ENCODE data around the gene C16orf78. TPM values are rescaled to one million over a fixed set of nuclear protein-coding genes. Genes with fewer than 3 reads are reported as not detected.
"Not testable (repeated sequence)": the region's sequence is repeated elsewhere in the genome, so short reads cannot be mapped to it uniquely, and the experiment has no call there.

The C16orf78 gene
- total RNA-seq, 1 donor from 2014 or later, result not detected

DNA sequence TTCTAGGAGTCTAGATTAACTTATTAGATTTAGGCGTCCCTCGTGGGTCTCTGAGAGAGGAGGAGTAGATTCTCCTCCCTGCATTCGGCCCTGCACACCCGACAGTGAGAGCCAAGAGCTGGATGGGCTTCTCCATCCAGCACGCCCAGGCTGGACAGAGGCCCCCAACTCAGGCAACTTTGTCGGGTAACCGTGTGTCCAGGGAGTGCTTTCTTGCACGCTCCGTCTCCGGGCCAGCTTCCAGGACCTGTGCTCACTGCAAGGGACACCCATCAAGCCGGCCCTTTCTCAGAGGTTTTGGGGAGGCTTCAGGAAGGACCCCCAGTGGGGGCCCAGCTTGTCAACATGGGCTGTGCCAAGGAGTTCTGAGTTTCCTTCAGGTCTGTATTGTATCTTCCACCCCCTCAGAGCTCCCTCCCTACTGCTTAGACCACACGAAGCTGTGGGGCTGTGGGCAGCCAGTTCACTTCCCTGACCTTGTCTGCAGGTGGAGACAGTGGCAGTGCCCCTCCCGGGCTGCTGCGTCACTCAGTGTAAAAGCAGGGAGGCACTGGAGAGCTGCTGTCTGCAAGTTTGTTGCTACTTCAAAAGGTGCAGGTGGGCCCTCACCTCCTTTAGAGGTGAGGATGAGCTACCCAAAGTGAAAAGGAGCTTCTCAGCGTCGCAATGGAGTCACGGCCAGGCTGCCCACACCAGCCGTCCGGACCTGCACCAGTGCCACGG is 24.0 kb upstream of the C16orf78 start:
- no peak for DNase-seq (ENCODE audit: low spot score)

DNA sequence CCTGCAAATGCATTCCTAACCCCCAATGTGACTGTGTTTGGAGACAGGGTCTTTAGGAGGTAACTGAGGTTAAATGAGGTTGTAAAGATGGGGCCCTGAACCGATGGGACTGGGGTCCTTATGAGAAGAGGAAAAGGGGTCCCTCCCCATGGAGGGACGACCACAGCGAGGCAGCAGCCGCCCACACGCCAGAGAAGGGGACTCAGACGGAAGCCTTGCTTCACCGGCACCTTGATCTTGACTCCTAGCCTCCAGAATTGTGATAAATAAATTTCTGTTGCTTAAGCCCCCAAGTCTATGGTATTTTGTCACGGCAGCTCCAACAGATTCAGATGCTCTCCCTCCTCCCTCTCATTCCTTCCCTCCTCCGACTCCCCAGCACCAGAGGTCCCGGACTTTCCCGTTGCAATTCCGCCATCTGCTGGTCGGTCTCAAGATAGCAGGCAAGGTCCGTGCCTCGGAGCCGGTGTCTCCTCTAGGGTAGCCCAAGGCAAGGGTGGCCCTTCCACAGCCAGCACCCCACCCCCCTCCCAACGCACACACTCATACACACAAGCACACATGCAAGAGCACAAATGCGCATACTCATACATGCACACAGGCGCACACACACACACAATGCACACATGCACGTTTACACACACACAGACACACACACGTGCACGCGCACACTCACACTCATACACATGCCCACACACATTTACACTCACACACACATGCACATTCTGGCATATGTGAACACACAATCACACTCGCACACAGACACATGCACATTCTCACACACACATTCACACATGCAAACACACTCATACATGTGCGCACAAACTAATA is 23.1 kb upstream of the C16orf78 start:
- DNase-seq (ENCODE audit: low spot score), result peak; percentile 70

DNA sequence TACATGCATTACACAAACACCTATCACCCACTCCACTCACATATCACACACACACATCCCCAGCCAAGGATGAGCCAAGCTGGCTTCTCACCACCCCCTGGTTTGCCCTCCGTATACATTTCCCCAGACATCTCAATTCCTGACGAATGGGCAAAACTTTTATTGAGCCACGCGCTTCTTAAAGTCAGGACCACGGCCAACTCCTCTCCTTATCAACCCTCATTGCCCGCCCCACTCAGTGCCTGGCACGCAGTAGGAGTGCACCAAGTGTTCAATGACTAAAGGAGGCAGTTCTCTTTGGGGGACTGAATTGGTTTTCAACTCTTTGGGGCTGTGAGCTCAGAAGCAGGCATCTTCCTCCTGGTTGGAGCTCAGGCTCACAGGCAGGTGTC is 22.5 kb upstream of the C16orf78 start:
- DNase-seq (ENCODE audit: low spot score), result no peak

DNA sequence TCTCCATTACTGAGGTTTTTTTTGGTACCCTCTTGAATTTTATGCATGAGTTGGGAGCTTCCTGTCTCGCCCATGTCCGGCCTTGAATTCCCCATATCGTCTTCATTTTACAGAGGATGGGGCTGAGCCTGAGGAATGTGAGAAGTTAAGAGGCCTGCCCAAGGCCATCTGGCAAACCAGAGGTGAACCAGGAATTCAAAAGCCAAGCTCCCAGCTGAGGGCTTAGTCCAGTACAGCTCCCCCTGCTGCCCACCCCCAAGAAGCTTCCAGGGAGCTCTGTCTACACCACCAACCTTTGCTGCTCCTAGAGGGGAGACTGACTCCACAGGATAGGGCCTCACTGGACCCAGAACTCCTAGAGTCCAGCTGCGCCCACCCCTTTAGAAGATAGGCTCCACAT is 20.7 kb upstream of the C16orf78 start:
- DNase-seq (ENCODE audit: low spot score), result no peak

DNA sequence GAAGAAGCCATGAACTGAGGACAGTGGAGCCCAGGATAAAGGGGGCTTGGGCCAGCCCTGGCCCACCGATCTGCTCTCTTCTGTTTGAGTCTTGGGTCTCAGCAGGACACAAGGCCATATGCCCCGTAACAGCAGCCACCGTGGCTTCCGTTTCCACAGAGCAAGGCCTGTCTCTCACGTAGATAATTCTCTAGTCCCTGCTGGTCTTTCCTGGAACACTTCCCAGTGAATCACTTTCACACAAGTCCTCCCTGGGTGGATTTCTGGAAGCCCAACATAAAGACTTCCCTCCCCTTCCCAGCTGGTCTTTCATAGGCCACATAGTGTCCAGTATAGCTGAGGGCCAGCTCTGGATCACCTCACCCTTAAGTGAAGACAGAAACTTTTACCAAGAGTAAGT is 19.9 kb upstream of the C16orf78 start:
- DNase-seq (ENCODE audit: low spot score), result no peak

DNA sequence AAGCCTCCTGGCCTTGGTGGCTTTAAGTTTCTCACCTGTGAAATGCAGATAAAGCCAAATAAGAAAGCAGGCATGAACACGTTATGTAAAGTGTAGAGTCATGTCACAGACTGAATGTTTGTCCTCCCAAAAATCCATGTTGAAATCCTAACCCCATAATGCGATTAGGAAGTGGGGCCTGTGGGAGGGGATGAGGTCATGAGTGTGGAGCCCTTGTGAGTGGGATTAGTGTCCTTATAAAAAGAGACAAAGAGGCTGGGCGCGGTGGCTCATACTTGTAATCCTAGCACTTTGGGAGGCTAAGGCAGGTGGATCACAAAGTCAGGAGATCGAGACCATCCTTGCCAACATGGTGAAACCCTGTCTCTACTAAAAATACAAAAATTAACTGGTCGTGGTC is 19.5 kb upstream of the C16orf78 start:
- no peak for DNase-seq (ENCODE audit: low spot score)

DNA sequence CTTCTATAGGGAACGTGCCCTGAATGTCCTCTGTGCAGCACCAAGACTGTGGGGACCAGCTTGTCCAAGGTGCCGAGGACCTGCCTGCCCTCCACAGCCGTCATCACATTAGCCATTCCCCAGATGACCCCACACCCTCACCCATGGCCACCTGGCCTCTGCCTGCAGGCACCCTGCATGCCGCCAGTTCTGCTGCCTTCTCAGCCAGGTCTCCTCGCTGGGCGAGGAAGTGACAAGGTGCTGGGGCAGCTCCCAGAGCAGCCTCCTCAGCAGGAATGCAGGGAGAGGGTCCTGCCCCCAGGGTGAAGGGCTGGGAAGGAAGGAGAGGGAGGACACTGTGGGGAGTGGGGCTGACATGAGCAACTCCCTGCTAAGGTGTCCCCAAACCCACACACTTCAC is 18.6 kb upstream of the C16orf78 start:
- DNase-seq (ENCODE audit: low spot score), result no peak

DNA sequence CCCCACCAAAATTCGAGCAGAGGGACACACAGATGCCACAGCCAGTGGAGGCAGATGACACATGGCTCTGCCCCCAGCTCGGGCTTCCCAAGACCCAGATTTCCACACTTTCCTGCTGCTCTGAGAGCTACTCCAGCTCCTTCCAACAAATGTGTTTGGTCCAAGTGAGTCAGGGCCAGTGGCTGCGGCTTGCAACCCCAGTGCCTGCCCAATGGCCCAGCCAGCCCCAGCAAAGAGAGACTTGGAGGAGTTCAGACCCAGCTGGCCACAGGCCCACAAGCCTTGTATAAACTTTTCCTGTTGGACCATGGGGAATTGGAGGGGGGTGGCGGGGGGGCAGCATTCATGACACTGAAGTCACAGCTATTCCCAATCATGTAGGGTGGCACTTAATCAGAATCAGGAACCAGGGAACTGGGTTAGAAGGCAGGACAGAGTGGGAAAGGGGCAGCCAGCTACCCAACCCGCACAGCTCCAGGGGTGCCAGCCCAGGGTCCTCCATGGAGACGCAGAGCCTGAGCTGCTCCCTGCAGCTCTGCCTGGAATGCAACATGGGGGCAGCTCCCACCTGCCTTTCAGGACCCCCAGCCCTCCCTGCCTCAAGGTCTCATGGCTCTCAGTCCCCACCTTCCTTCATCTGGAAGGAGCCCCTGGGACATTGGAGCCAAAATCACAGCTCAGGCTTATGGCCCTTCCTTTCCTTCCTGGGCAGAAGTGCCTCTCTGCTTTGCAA is 17.5 kb upstream of the C16orf78 start:
- no peak for DNase-seq (ENCODE audit: low spot score)

DNA sequence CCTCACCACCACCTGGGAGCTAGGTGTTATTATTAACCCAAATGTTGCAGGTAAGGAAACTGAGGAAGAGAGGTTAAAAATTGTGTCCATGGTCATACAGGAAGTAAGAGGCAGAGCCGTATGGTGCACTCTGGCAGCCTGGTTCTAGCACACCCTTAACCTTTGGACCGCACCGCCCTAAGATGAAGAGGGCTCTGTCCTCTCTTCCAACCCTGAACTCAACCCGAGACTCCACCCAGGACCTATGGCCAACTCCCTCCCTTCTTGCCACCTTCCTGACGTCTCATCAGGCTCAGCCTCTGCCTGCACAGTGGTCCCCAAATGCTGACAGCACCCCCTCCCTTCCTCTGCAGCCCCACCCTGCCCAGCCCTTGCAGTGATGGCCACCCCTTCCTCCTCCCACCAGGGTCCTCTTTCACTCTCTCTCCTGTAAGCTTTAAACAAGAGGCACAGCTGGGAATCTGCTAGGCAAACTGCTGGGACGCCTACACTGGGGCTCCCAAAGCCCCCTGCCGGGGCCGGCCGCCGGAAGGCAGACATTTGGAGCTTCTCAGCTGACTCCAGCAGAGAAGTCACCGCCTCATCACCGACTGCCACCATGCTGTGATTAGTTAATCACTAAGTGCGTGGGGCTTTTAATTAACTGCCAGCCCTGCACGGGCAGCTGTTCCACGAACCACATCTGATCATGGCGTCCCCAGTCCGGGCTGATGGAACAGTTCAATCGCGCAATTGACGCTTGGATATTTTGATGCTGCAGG is 16.7 kb upstream of the C16orf78 start:
- no peak for DNase-seq (ENCODE audit: low spot score)

DNA sequence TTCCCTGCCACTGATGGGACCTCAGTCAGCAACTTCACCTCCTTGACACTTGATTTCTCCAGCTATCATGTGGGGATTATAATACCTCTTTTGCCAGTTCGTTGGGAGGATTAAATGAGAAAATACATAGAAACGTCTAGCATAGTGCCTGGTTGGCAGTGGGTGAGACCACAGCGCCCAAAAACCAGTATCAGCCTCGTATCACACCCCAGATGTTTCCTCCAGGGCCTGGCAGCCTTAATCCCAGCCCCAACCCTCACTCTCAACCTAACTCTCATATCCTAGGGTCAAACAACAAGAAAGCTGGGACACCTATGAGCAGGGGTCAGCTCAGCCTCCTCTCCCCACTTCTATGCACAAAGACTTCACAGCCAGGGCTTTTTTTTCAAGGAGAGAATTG is 14.0 kb upstream of the C16orf78 start:
- DNase-seq (ENCODE audit: low spot score), result no peak

DNA sequence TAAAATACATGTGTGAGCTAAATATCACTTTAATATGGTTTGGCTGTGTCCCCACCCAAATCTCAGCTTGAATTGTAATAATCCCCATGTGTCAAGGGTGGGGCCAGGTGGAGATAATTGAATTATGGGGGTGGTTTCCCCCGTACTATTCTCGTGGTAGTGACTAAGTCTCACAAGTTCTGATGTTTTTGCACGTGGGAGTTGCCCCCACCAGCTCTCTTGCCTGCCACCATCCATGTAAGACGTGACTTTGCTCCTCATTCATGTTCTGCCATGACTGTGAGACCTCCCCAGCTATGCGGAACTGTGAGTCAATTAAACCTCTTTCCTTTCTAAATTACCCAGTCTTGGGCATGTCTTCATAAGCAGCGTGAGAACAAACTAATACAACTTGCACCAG is 11.9 kb upstream of the C16orf78 start:
- not testable (repeated sequence) for DNase-seq (ENCODE audit: low spot score)

DNA sequence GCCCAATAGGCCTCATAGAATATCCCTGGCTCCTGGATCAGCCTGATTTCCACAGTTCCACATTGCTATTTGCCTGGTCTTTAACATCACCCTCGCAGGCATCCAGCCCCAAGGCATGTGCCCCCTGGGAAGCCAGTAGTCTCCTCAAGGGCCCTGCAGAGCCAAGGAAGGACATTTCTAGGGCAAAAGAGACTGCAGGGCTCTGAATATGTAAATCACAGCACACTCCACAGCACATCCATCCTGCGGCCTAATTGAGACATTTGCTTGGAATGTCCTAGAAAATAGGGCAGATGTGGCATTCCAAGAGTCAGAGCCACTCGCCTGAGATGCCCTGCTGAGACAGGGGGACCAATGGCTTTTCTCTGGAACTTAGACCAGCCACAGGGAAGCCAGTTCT is 11.4 kb upstream of the C16orf78 start:
- DNase-seq (ENCODE audit: low spot score), result no peak

DNA sequence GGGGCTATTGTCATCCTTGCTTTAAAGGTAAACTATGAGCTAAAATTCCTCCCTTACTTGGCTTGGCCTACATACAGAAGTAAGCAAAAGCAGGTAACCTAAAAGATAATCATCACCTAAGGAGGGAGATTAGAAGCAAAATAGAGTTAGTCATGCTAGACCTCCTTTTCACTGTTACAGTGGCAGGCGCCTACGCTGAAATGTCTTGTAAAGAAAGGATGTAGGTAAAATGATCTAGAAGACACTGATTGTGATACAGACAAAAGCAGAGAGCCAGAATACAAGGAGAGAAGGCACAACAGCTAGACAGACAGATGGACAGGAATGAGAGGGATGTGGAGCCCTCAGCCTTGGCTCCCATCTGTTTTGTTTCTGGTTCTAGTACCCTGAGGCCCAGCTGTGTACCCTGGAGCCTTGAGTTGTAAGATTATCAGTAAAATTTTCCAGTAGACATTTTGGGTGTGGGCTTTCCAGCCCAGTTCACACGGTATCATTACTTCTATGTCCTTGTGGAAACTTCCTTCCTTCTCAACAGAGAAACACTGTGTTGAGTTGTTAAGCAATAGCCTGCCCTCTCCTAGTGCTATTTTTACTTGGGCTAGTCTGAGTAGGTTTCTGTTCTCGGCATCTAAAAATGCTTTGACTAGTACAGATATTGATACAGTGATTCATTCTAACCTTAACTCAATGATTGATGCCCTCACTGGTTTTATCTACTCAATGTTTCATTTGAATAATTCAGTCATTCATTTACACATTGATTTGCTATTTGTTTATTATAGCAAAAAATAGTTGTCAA is 7.7 kb upstream of the C16orf78 start:
- no peak for DNase-seq (ENCODE audit: low spot score)

DNA sequence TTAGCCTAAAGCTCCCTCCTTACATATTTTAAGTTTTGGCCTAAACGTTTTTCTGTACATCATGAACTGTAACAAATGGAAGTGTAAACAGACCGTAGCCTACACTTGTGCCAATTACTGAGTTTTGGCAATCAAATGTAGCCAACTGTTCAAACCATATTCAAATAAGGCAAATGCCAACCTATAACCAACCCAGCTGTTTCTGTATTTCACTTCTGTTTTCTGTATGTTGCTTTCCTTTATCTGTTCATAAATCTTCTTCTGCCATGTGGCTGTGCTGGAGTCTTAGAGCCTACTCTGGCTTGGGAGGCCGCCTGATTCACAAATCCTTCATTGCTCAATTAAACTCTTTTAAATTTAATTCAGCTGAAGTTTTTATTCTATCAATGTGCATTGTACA is 6.9 kb upstream of the C16orf78 start:
- DNase-seq (ENCODE audit: low spot score), result no peak

DNA sequence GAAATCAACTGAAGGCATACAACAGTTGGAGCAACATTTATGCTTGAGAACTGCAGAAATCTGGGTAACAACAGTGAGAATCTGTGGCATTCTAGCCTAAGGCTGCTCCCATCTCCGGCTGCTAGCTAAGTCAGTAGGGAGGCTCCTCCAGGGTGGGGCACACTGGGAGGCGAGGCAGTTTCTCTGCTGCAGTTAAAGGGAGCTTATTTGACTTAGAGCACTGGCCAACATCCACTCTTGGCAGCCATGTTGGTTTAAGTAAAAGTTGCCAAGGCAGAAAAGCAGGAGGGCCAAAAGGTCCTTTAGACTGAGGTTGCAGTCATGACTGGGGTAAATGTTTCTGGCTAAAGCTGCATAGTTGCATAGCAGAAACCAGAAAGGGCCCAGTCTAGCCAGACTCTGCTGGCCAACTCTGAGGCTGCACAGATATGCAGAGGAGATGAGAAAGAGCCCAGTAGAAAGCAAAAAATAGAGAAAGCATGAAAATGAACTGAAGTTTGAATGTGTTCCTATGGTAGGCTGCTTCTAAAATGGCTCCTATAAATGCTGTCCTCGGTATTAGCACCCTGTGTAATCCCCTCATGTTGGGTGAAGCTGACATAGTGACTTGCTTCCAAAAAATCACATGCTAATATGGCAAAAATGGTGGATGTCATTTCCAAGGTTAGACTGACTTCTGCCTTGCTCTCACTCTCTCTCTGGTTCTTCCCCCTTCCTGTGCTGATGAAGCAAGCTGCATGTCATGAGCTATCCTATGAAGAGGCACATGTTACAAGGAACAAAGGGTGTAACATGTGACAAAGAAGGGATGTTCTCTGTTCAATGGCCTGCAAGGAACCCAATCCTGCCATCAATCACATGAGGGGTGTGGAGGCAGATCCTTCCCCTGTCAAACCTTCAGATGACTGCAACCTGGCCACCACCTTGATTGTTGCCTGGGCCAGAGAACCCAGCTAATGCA is 3.7 kb upstream of the C16orf78 start:
- DNase-seq (ENCODE audit: low spot score), result no peak

DNA sequence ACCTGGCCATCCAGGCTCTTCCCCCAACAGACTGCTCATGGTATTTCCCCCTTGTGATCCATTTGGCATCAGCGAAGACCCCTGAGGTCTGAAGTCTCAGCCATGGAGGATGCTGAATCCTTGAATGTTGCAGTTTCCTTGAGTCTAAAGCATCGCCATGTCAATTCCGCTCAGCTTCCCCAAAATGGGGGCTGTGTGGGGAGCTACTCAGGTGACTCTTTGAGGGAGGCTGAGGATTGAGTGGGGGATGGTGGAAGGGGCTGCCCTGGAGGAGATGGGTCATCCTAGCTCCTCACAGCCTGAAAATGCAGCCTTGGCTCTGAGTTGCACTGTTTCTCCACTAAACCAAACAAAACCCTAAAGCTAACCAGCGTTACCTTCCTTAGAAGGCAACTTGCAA is 2.6 kb downstream of the C16orf78 start:
- no peak for DNase-seq (ENCODE audit: low spot score)

DNA sequence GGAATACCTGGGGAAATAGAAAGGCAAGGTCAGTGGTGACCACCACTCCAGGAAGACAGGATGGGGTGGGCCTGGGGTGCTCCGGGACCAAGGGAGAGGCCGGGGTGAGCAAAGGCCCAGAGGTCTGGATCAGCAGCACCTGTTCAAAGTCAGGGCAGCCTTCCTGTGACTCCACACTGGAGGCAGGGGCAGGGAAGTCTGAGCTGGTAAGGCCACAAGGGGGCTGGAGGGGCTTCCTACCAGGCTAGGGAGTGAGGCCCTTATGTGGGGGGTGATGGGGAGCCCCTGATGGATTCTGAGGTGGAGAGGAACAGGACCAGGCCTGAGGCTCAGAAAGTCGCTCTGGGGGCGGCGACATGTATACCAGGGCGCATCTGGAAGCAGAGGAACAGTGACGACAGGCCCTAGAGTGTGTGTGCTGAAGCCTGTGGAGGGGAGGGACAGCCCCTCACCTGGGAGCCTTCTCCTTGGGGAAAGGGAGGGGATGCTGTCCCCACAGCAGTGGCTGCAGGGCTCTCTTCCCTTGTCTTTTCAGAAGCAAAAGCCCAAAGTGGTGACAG is 3.7 kb downstream of the C16orf78 start:
- DNase-seq (ENCODE audit: low spot score), result no peak

DNA sequence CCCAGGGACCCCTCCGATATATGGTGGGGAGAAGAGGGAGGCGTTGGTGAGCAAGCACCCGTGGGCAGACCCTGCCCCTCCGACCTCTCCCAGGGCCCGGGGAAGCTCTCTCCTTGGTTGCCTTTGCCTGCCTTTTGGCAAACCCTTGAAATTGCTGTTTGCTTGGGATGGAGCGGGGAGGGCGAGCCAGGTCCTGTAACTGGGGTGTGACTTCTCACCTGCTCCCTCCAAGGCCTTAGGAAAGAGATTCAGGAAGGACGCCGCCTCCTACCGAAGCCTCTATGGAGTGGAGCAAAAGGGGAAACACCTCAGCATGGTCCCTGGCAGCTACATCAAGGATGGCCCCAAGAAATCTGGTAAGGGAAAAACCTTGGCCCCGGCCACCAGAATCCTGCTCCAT is 4.6 kb downstream of the C16orf78 start:
- DNase-seq (ENCODE audit: low spot score), result no peak

DNA sequence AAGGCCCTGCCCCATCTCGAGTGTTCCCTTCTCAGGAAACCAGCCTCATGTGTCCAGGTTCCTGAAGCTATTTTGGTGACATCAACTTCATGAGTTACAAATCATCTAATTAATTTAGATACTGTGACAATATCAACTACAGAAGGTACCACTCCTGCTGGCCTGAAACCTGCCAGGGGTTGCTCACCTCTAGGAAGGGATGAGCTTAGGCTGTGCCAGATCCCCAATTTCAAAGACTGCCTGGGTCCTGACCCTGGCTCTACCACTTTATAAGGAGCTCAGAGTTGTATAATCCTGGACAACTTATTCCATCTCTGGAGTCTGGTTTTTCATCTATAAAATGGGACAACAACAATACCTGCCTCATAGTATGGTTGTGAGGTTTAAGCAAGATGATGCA is 5.2 kb downstream of the C16orf78 start:
- DNase-seq (ENCODE audit: low spot score), result no peak

DNA sequence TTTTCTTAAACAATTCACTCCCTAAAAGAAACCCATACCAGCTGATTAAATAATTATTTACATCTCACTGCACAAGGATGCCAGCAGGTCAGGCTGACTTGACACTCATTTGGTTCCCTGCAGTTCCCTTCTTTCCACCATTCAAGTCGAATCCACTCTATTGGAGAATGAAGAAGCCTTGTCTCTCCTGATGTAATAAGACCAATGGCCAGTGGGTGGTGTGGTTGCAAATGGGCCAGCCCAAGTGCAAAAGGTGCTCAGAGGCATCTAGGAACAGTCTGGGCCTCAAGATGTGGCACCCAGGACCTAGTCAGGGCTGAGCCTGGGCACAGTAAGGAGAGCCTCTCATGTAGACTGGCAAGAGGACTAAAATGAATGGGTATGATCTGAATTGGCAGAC is 9.3 kb downstream of the C16orf78 start:
- no peak for DNase-seq (ENCODE audit: low spot score)
